AML-193 (cell line): Measurements from ENCODE around the gene MACROD2.
"Not testable (repeated sequence)": the region's sequence is repeated elsewhere in the genome, so short reads cannot be mapped to it uniquely, and the experiment has no call there.

Experiments
- DNase-seq, 2 experiments: peaks; one replicate each; lab custom pipeline; 2025; lab: John Stamatoyannopoulos, UW

The MACROD2 gene

GRCh38 chr20:14410869-14411555, 415.7 kb downstream of the MACROD2 start:
- no peak for DNase-seq

- no peak for DNase-seq
Observed at GRCh38 chr20:14412065-14412681, 416.9 kb downstream of the MACROD2 start.

- DNase-seq: no peak
Observed at GRCh38 chr20:14413835-14414234, 418.5 kb downstream of the MACROD2 start.

DNA sequence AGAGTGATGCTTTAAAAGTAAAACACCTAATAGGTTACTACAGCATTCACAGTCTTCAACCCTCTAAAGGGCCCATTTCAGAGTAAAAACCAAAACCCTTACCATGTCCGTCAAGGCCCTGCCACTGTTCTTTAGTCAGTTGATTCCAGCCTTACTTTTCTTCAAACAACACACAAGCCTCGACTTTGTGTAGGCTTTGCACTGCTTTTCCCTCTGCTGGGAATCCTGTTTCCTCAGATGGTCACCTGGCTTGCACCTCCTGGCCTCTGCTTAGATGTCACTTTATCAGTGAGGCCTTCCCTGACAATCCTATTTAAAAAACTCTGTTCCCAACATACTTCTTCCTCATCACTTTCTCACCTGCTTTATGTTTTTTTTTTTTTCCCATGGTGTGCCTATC, 419.2 kb downstream of the MACROD2 start:
- DNase-seq: no peak

- DNase-seq: no peak
Observed at GRCh38 chr20:14415467-14415866, 420.2 kb downstream of the MACROD2 start.

- DNase-seq: no peak
Observed at GRCh38 chr20:14418376-14418775, 423.1 kb downstream of the MACROD2 start.

DNA sequence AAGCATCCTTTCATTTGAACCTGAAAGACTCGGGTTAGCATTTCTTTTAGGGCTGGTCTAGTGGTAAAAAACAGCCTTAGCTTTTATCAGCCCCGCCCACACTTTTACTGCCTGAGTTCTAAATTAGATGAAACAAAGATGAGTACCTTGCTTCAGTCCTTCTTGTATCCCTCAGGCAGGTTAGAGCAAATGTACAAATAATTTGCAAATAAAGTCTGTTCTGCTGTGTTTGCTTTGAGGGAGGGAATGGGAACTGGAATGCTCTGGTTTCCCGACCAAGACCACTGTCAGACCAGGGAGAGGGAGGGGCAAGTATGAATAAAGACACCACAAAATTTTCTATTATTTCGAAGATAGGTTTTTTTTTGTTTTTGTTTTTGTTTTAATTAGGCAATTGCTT, 427.6 kb downstream of the MACROD2 start:
- no peak for DNase-seq

- no peak for DNase-seq
Observed at GRCh38 chr20:14431568-14431967, 436.3 kb downstream of the MACROD2 start.

DNA sequence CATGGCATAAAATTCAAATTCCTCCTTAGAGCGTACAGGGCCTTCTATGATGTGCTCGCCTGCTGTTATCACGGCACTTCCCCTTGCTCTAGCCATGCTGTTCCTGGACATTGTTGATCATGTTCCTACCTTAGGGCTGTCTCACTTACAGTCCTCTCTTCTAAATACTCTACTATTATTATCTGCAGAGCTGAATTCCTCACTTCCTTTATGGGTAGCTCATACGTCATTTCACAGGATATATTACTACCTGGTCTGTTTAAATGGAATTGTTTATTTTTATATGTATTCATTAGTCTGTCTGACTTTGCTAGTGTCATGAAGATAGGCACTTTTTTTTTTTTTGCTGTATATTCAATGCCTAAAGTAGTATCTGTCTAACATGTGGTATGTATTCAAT, 436.8 kb downstream of the MACROD2 start:
- DNase-seq: no peak

- no peak for DNase-seq
Observed at GRCh38 chr20:14432597-14432996, 437.3 kb downstream of the MACROD2 start.

DNA sequence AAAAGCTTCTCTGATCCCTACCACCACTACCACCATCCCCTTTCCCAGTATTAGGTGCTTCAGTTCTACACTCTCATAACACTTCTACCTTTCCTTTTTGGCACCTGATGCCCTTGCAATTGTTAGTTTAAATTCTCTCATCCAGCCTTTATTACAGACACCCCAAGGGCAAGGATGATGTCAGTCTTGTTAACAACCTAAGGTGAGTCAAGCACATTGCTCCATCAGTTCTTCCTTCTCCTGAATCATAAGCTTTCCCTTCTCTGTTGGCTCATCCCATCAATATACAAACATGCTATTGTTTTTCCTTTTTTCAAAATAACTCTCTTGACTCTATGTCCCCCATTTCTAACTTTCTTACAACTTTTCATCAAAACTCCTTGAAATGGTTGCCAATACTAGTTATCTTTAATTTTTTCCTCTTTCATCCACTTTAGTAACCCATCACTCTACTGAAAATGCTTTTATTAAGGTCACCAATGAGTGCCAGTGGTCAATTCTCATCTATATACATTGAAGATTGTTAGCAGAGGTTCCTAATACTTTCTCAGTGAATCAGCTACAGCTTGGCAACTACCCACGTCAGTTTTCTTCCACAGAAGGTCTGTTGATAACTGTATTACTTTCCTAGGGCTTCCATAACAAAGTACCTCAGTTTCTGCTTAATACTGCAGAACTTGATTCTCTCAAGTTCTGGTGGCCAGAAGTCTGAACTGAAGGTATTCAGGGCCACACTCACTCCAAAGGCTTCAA, 439.2 kb downstream of the MACROD2 start:
- DNase-seq: no peak

DNA sequence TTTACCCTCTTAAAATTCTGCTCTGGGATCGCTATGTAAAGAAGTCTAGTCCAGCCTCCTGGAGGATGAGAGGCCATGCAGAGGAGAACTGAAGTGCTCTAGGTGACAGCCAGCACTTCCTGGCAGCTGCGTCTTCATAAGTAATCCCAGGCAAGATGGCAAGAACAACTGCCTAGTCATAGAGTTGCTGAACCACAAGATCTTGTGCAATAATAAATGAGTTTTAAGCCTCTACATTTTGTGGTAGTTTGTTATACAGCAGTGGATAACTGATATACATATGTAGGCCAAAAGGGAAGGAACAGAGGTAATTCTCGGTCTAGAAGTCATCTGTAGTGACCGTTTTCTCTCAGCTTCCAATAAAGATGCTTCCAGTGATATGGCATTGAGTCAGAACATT, 445.9 kb downstream of the MACROD2 start:
- DNase-seq: peak; percentile 28 to 49

DNA sequence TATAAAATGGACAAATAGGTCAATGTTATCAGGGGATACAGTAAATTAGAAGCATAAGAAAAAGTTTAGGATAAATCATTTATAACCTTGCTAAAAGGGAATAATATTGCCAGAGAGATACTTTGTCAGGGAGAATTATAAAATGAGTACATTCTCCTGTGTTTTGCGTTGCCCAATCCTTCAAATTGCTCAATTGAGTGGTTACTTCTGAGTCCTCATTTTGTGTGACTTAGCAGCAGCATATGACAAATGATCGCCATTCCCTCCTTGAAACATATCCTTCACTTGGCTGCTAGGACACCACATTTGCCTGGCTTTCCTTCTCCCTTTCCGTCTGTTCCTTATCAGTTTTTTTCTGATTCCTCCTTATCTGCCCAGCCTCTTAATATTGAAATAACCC, 448.8 kb downstream of the MACROD2 start:
- DNase-seq: peak; percentile 9 to 13

- DNase-seq: no peak
Observed at GRCh38 chr20:14445310-14445709, 450.0 kb downstream of the MACROD2 start.

DNA sequence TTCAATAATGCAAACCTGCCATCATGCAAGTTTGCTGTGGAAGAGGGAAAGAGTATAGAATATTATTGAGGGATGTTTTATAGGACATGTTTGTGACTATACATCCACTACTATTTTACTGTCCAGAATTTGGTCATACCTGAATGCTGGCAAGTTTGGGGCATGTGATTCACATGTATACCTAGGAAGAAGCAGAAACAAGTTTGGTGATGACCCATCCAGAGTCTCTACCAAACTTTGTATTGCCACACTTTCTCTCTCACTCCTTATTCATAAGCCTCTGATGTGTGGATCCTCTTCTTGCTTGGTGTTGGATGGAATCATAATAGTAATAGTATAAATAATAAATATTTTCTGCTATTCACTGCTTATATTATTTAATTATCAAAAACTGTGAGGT, 450.6 kb downstream of the MACROD2 start:
- DNase-seq: no peak

DNA sequence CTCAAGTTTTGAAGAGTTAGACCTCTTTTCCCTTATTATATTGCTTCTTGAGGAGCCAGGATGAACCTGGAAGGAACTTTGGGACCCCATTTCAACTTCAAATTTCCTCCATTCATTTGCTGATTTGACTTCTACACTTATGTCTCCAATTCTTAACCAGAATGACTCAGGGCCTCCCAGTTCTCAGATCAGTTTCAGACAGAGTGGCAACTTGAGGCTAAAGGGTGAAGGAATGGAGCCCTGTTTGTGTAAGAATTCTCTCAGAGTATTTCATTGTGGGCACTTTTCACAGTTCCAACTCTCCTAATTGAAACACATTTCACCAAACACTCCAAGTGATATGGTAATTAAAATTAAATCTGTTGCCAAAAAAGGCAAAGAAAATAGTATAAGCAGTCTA, 451.1 kb downstream of the MACROD2 start:
- DNase-seq: no peak

DNA sequence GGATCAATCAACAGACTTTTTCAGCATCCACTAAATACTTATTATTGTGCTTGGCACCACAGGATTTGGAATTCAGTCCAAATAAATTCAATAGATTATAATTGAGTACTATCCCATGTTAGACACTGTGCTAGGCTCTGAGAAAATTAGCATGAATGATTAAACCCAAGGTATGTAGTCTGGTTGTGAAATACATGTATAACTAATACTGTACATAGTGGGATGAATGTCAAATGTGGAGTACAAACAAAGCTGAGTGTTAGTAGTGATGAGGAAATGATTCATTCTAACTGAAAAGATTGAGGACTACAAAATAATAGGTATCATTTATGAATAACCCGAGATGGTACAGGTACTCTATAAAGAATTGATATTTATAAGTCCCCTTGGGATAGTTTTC, 454.0 kb downstream of the MACROD2 start:
- no peak for DNase-seq

DNA sequence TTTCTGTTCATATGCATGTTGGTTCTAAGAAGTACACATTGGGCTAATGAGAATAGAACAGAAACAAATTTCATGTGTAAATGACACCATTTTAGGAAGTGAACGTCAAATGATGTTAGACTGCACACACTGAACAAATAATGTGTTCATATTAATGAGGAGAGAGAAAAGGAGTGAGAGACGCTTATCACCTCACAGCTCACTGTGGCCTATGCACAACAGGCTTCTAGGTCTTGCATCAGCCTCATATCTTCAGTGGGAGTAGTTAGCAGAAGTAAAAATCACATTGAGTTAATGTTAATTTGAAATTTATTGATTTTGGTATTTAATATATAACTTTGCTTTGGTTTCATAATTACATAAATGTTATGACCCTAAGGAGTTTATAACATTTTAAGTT, 454.9 kb downstream of the MACROD2 start:
- DNase-seq: no peak

- DNase-seq: no peak
Observed at GRCh38 chr20:14451458-14451857, 456.1 kb downstream of the MACROD2 start.

DNA sequence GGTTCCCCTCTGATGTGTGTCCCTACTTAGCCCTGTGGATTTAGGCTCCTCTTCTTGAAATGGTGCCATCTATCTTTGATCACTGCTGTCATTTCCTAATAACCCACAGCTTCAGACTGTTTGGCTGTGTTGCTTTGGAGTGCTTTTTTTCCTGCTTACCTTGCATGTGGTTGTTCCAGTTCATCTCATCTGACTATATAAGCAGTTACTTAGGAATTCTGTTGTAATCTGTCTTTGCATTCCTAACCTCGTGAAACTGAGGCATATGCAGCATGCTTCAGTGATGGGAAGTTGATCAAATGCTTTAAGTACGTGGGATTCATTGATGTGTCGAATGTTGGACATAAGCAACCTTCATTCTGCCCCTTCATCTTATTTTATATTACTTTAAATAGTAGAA, 457.9 kb downstream of the MACROD2 start:
- no peak for DNase-seq

DNA sequence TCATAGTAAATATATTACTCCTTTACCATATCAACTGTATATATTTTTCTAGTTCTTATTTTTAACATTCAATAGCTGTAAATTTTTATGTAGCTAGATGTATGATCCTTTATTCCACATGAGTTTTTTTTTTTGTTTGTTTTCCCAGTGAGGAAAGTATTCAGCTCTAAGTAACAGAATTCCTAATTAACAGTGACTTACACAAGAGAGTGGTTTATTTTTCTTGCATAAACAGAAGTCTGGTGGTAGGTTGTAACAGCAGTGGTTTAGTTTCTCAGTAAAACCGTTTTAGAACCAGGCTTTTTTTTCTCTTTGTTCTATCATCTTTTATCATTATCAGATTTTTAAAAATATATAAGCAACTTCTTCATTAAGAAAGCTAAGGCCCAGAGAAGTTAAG, 459.0 kb downstream of the MACROD2 start:
- no peak for DNase-seq

GRCh38 chr20:14467104-14467827, 471.9 kb downstream of the MACROD2 start:
- DNase-seq: not testable (repeated sequence)
